Suprapubic skin (tissue), 4 donors: ENCODE measurements around the gene DLGAP4.

ENCODE experiments used
- CTCF ChIP-seq, 2 donors: fragments of 200-600 bp in 1 of 2; fragments of 450-650 bp in 1 of 2; sonication (generic) in 1 of 2; IDR thresholded peaks; one replicate each; pipeline ENCODE4 v1.5.1; 2016 to 2019; ENCODE audit warnings: antibody characterized with exemption in 2 of 2, mild to moderate bottlenecking in 1 of 2, moderate library complexity in 1 of 2
- EP300 ChIP-seq: sonication (generic); formaldehyde crosslinking; IDR thresholded peaks from one replicate; pipeline ENCODE4 v1.6.1; 2017; ENCODE audit warnings: antibody characterized with exemption
- POLR2A ChIP-seq, 2 donors: fragments of 450-650 bp; IDR thresholded peaks; one replicate each; pipeline ENCODE4 v1.6.1; 2017; ENCODE audit warnings: antibody characterized with exemption in 2 of 2, mild to moderate bottlenecking in 2 of 2, moderate library complexity in 2 of 2
- POLR2AphosphoS5 ChIP-seq, 3 donors: sonication (generic); formaldehyde crosslinking; IDR thresholded peaks; one replicate each; pipeline ENCODE4 v1.6.1; 2017; ENCODE audit warnings: antibody characterized with exemption in 3 of 3

DNA sequence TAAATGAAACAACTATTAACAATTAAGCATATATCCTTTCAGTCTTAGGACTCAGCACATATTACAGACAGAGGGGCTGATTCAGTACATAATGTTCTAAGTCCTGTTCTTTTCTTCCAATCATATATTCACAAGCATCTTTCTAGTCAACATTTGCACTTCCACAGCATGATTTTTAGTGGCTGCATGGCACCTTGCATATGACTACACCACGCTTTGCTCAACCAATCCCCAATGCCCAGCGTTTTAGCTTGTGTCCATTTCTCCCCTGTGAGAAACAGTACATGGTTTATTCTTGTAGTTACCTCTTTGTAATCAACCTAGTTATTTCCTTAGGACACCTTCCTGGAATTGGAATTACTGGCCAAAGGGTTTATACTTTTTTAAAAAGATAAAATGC, 36.6 kb upstream of the DLGAP4 start:
- TF ChIP-seq POLR2A (IDR thresholded peaks at IDR 0.05) (no peak), POLR2AphosphoS5 (IDR thresholded peaks at IDR 0.05) (no peak), CTCF (IDR thresholded peaks at IDR 0.05) (no peak), EP300 (no peak)
